Skeletal muscle satellite cell (primary cell): Measurements from ENCODE around the gene SH3BP1.

Experiments
- H3K27me3 ChIP-seq: 2 replicates; pipeline ENCODE4 v1.7.0; 2013; ENCODE audit warnings: low read length; ENCODE audit not compliant: control insufficient read depth, insufficient read depth
- H3K36me3 ChIP-seq: 2 replicates; pipeline ENCODE4 v1.7.0; 2013; ENCODE audit warnings: mild to moderate bottlenecking, control low read depth, low read length; ENCODE audit not compliant: insufficient read depth
- H3K4me1 ChIP-seq: 2 replicates; pipeline ENCODE4 v1.7.0; 2013; ENCODE audit warnings: low read length; ENCODE audit not compliant: control insufficient read depth, insufficient read depth
- H3K4me2 ChIP-seq: 2 replicates; pipeline ENCODE4 v1.7.0; 2013; ENCODE audit warnings: mild to moderate bottlenecking, low read length
- H3K4me3 ChIP-seq: 2 replicates; pipeline ENCODE4 v1.7.0; 2013; ENCODE audit warnings: low read length
- H3K9ac ChIP-seq: 2 replicates; pipeline ENCODE4 v1.7.0; 2013; ENCODE audit warnings: mild to moderate bottlenecking, low read depth, low read length, moderate library complexity
- H3K9me3 ChIP-seq: replicated peaks from 2 replicates; pipeline ENCODE4 v1.7.0; 2013; ENCODE audit warnings: mild to moderate bottlenecking, control low read depth, low read length

The SH3BP1 gene

DNA sequence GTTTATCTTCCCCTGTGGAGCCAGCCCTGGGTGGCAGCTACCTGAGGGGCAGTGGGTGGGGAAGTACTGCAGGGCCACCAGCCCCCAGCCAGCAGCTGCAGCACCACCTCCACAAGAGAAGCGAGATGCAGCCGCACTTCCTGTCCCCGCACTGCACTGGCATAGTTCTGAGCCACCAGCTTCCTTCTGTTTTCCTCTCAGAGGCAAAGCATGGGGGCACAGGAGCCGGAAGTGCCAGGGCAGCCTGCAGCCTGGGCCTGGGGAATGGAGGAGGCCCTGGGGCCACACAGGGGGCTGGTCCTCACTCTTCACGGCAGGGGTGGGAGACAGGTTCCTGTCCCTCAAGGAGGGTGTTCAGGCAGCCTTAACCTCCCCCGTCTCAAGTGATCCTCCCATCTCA, 11.9 kb upstream of the SH3BP1 start:
- Histone ChIP-seq H3K9ac (no peak overlapping the region), H3K9me3 (no peaks in the 10 kb centered on the region), H3K4me3 (no peak overlapping the region), H3K4me1 (no peaks in the 10 kb centered on the region), H3K36me3 (peaks cover 30% of the 10 kb centered on the region), H3K4me2 (no peak overlapping the region), H3K27me3 (no peaks in the 10 kb centered on the region)

DNA sequence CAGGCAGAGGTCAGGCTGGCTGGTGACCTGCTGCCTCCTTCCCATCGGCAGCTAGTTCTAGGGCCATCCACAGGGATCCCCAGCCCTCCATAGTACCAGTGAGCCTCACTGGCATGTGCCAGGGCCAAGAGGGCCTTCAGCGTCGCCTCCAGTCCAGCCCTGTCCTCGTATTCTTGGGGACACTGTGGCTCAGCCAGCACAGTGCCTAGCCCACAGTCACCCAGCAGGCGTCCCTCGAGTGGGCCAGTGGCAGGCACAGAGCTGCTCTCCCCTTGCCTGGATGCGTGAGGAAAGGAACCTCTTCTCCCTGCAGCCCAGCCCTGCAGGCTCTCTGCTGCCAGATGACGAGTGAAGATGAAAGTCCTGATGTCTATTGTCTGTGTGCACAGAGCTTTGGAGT, 10.6 kb upstream of the SH3BP1 start:
- H3K9ac ChIP-seq, result no peak overlapping the region
- no peak overlapping the region for H3K4me3 ChIP-seq
- peaks cover 11% of the 10 kb centered on the region for H3K4me1 ChIP-seq
- peaks cover 21% of the 10 kb centered on the region for H3K36me3 ChIP-seq
- H3K4me2 ChIP-seq, result no peak overlapping the region
- no peaks in the 10 kb centered on the region for H3K9me3 ChIP-seq
- no peaks in the 10 kb centered on the region for H3K27me3 ChIP-seq

DNA sequence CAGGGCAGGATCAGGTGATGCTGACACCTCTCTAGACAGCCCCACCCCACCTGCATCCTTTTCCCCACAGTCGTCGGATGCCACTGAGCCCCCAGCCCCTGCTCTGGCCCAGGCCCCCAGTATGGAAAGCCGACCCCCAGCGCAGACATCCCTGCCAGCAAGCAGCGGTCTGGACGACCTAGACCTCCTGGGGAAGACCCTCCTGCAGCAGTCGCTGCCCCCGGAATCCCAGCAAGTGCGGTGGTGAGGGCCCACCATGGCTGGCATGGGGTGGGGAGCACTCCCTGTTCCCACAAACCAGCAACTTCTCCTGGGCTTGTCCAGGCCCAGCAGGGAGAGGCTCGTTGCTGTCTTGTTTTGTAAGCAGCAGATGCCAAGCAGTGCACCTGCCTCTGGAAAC, 9.5 kb upstream of the SH3BP1 start:
- no peak overlapping the region for H3K9ac ChIP-seq
- H3K4me1 ChIP-seq, result peaks cover 22% of the 10 kb centered on the region

DNA sequence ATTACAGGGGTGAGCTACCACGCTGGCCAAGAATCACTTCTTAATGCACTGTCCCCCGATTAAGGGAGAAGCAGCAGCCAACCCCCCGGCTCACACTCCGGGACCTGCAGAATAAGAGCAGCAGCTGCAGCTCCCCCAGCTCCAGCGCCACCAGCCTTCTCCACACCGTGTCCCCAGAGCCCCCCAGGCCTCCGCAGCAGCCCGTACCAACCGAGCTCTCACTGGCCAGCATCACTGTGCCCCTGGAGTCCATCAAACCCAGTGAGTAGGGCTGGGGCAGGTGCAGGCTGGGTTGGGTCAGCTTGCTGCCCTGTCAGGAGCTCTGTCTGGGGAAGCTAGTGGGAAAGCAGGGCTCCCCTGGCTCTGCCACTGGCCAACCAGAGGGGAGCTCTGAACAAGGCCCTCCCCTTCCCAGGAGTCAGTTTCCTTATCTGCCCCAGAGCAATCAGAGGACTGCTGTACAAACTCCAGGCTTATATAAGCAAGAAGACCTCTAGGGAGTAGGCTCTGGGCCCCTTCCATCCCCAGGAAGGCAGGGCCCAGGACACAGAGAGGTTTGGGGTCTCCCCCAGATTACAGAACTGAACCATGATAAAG, 8.5 kb upstream of the SH3BP1 start:
- no peaks in the 10 kb centered on the region for H3K9me3 ChIP-seq
- peaks cover 6% of the 10 kb centered on the region for H3K36me3 ChIP-seq
- H3K4me1 ChIP-seq, result peaks cover 25% of the 10 kb centered on the region
- H3K4me2 ChIP-seq, result no peak overlapping the region
- no peak overlapping the region for H3K9ac ChIP-seq
- no peak overlapping the region for H3K4me3 ChIP-seq
- H3K27me3 ChIP-seq, result no peaks in the 10 kb centered on the region

More for the DNA sequence above, 9.5 kb upstream of the SH3BP1 start:
- peaks cover 16% of the 10 kb centered on the region for H3K36me3 ChIP-seq
- H3K4me2 ChIP-seq, result no peak overlapping the region
- no peaks in the 10 kb centered on the region for H3K27me3 ChIP-seq
- H3K9me3 ChIP-seq, result no peaks in the 10 kb centered on the region
- H3K4me3 ChIP-seq, result no peak overlapping the region

DNA sequence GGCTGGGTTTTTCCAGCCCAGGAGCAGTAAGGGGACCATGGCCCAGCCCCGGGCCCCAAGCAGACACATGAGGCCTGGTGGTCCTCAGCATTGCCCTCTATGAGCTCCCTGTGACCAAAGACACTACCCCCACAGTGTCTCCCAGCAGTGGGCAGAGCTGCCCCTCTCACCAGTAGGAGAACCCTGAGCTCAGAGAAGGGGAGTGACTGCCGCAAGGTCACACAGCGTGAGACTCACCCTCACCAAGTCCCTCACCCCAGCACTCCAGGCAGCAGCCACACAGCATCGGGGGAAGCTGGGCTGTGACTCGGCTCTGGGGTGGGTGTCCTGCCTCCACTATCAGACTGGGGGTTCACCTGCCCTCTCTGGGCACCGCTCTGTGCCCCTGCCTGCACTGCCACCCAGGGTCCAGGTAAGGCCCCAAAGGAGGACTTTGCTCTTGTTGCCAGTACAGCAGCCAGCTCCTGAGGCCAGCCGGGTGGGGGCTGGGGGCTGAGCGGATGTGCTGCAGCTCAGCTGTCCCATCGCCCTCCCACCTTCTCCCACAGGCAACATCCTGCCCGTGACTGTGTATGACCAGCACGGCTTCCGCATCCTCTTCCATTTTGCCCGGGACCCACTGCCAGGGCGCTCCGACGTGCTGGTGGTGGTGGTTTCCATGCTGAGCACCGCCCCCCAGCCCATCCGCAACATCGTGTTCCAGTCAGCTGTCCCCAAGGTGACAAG, 7.9 kb upstream of the SH3BP1 start:
- Histone ChIP-seq H3K4me1 (peaks cover 30% of the 10 kb centered on the region), H3K9ac (no peak overlapping the region), H3K36me3 (peaks cover 5% of the 10 kb centered on the region), H3K4me2 (no peak overlapping the region), H3K9me3 (no peaks in the 10 kb centered on the region), H3K27me3 (no peaks in the 10 kb centered on the region), H3K4me3 (no peak overlapping the region)

DNA sequence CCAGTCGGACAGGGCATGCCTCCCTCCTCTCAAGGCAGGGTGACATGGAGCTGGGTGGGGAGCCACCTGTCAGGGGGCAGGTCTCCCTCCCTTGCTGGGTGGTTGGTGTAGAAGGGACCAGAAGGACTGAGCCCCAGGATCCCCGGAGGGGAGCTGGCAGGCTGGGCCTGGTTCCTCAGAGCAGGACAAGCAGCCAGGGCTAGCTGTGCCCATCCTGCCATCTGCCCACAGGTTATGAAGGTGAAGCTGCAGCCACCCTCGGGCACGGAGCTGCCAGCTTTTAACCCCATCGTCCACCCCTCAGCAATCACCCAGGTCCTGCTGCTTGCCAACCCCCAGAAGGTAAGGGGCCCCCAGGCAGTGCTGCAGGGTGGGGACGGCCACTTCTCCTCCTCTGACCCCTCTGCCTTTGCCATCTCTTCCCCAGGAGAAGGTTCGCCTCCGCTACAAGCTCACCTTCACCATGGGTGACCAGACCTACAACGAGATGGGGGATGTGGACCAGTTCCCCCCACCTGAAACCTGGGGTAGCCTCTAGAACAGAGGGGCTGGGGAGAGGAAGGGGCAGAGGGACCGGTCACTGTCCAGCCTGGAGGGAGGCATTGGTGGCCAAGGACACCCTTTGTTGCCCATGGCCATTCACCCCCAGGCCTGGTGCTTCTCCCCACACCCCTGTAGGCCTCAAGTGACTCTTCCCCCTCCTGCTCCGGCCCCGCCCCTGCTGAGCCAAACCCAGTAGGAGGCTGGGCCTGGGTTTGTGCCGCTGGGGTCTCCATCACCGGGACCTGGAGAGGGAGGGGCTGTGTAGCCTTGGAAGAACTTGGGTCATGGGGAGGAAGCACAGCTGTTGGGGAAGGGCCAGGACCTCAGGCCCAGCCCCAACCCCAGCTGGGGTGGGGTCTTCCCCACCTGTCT, 7.0 kb upstream of the SH3BP1 start:
- H3K4me3 ChIP-seq, result no peak overlapping the region
- peaks cover 38% of the 10 kb centered on the region for H3K4me1 ChIP-seq
- peaks cover 2% of the 10 kb centered on the region for H3K36me3 ChIP-seq
- no peaks in the 10 kb centered on the region for H3K9me3 ChIP-seq
- no peak overlapping the region for H3K4me2 ChIP-seq
- no peaks in the 10 kb centered on the region for H3K27me3 ChIP-seq
- H3K9ac ChIP-seq, result peak overlapping the region; percentile 48

DNA sequence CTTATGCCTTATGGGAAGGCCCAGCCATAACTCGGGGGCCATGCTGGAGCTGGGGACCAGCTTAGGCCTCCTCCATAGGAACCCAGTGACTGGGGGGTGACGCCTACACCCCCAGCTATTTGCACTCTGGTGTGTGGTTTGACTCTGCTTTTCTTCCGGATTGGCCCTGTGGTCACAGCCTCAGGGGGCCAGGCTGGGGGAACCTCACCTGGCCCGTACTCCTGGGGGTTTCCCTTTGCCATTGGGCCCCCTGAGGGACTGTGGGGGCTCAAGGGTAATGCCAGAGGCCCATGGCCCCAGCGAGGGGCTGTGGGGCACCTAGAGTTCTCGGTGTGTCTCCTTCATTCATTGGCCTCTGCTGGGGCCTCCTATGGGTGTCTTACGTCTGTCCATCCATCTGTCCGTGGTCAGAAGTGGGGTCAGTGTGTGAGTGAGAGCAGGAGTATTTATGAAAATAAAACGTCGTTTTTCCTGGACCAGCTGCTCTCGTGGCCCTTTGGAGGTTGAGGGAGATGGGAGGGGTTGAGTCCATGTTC, 6.3 kb upstream of the SH3BP1 start:
- Histone ChIP-seq H3K9ac (peak overlapping the region; percentile 48), H3K9me3 (no peaks in the 10 kb centered on the region), H3K27me3 (no peaks in the 10 kb centered on the region), H3K4me3 (no peak overlapping the region), H3K4me2 (peak overlapping the region; percentile 72), H3K4me1 (peaks cover 38% of the 10 kb centered on the region), H3K36me3 (no peaks in the 10 kb centered on the region)

DNA sequence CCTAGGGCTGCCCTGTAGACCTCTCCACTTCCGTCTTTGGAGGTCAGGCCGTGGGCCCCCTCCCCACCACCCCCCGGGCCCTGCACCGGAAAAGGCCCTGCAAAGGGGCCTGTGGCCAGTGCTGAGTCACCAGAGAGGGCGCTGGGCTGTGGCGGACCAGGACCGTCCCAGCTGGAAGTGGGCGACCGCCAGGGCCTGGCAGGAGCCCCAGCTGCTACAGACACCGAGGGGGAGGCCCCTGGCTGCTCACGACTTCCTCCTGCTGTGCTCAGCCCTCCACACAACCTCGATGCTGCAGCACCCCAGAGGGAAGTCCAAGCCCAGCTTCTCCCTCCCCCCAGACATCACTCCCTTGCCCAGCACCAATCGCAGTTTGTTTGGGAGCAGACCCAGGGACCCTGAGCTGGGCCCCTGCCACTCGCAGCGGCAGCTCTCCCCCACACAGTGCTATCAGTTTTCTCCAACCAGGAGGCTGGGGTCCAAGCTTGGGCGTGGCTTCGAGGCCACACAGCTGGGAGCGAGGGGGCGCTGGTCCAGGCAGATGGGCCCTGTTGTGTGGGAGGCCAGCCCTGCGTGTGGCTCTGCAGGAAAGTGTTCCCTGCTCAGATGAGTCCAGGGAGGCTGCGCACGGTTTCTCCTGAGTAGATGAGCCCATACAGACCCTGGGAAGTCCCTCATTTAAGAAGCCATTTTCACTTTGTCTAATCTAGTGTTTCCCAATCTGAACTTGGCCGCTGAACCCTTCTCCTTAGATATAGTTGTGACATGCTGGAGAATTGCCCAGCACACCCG, 5.6 kb upstream of the SH3BP1 start:
- Histone ChIP-seq H3K9ac (peak overlapping the region; percentile 51), H3K4me1 (peaks cover 38% of the 10 kb centered on the region), H3K4me3 (peak overlapping the region; percentile 33), H3K4me2 (peak overlapping the region; percentile 72), H3K9me3 (no peaks in the 10 kb centered on the region), H3K27me3 (no peaks in the 10 kb centered on the region), H3K36me3 (no peaks in the 10 kb centered on the region)

DNA sequence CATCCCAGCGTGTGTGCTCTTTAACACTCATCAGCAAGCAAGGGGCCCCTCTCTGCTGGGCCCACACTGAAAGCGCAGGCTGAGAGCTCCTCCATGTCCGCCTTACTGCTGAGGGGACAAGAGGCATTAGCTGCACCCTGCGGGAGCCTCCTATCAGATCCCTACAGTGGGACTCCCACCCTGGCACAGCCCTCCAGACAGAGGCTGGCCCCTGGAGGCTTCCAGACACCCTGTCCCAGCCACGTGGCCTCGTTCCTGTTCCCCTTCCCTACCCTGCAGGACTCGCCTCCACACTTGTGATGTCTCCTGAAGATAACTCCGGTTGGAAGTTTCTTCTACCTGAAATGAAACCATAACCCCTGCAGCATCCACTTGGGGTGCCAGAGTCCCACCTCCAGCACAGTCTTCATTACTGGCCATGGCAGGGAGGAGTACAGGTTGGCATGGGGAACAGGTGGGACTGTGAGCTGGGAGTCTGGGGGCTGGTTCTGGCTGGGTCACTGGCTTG, 5.0 kb upstream of the SH3BP1 start:
- peak overlapping the region; percentile 51 for H3K9ac ChIP-seq
- peak overlapping the region; percentile 72 for H3K4me2 ChIP-seq
- no peaks in the 10 kb centered on the region for H3K27me3 ChIP-seq
- H3K9me3 ChIP-seq, result no peaks in the 10 kb centered on the region
- H3K4me3 ChIP-seq, result peak overlapping the region; percentile 33
- H3K36me3 ChIP-seq, result no peaks in the 10 kb centered on the region
- H3K4me1 ChIP-seq, result peaks cover 40% of the 10 kb centered on the region

DNA sequence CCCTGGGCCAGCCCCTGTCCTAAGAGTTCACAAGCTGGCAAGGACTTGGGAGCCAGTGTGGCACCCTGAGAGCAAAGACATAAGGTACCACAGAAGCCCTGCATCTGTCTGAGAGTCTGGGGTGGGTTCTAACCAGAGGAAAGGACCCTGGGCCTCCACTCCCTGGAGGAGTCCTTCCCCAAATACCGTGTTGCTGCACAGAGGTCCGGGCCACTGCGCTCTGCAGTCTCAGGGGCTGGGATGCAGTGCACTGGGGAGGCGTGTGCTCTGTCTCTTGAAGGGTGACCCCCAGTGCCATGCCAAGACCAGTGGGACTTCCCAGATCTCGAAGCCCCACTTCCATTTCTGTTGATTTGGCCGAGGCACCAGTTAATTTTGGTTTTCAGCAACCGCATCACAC, 4.3 kb upstream of the SH3BP1 start:
- H3K4me2 ChIP-seq, result no peak overlapping the region
- H3K36me3 ChIP-seq, result no peaks in the 10 kb centered on the region
- no peaks in the 10 kb centered on the region for H3K9me3 ChIP-seq
- no peak overlapping the region for H3K4me3 ChIP-seq
- no peaks in the 10 kb centered on the region for H3K27me3 ChIP-seq
- no peak overlapping the region for H3K9ac ChIP-seq
- H3K4me1 ChIP-seq, result peaks cover 42% of the 10 kb centered on the region
